ENCODE results near the gene GOPC.
A peak's percentile ranks its signal among the peaks of the same experiment; 100 is the strongest.
"Not testable (repeated sequence)": the region's sequence is repeated elsewhere in the genome, so short reads cannot be mapped to it uniquely, and the experiment has no call there.

Gene GOPC

GRCh38 chr6:117602151-117602898 lies at the start of gene GOPC:
Gene GOPC (minus strand): TSS chr6:117602511. CDS start chr6:117602288, 223 bp downstream.
- Histone ChIP-seq H3K27me3 (replicated peaks; ENCODE audit: insufficient read depth, low read length) (no peaks in the 10 kb centered on the region), H4K20me1 (ENCODE audit: insufficient read depth, low read length) (no peaks in the 10 kb centered on the region), H3K36me3 (replicated peaks; ENCODE audit: insufficient read depth, low read length) (no peaks in the 10 kb centered on the region), H3K4me3 (ENCODE audit: low read length) (peak within 1 kb of the TSS; percentile 96), H3K27ac (ENCODE audit: low read length) (peak within 1 kb of the TSS; percentile 86), H3K4me2 (ENCODE audit: low read depth, low read length) (peak within 1 kb of the TSS; percentile 90), H3K9me3 (replicated peaks; ENCODE audit: insufficient read depth, low read length) (no peaks in the 10 kb centered on the region), H2AFZ (ENCODE audit: low read length) (peak within 1 kb of the TSS; percentile 91), H3K79me2 (ENCODE audit: low read length) (peaks cover 47% of the 10 kb centered on the region), H3K9ac (ENCODE audit: low read length) (peak within 1 kb of the TSS; percentile 90), H3K9me2 (replicated peaks; ENCODE audit: insufficient read depth, low read length) (no peaks in the 10 kb centered on the region), H3K4me1 (ENCODE audit: low read length) (peaks cover 24% of the 10 kb centered on the region), H3F3A (ENCODE audit: insufficient read depth, low read length) (peaks cover 4% of the 10 kb centered on the region; the same call in 1 of the 2 replicates)
- TF ChIP-seq CTCF (IDR thresholded peaks at IDR 0.05; ENCODE audit: low read length) = peak; percentile 22; the same call in 1 of the 2 replicates
- no peak for TF ChIP-seq EZH2phosphoT487 (IDR thresholded peaks at IDR 0.05; ENCODE audit: low read length)
- DNase-seq = peak; percentile 98

- H3K79me2 ChIP-seq (ENCODE audit: low read length); H3K9me3 ChIP-seq (replicated peaks; ENCODE audit: insufficient read depth, low read length); H3K4me3 ChIP-seq (ENCODE audit: low read length); DNase-seq; H3K9ac ChIP-seq (ENCODE audit: low read length); H3K4me1 ChIP-seq (ENCODE audit: low read length); H4K20me1 ChIP-seq (ENCODE audit: insufficient read depth, low read length); H3K36me3 ChIP-seq (replicated peaks; ENCODE audit: insufficient read depth, low read length); H3K27me3 ChIP-seq (replicated peaks; ENCODE audit: insufficient read depth, low read length); H3K4me2 ChIP-seq (ENCODE audit: low read depth, low read length); H2AFZ ChIP-seq (ENCODE audit: low read length); H3K9me2 ChIP-seq (replicated peaks; ENCODE audit: insufficient read depth, low read length); H3F3A ChIP-seq (ENCODE audit: insufficient read depth, low read length); H3K27ac ChIP-seq (ENCODE audit: low read length): not testable (repeated sequence)
These were observed 49.7 kb upstream of the GOPC start for GRCh38 chr6:117651984-117652383.

- no peak overlapping the region for H3K27ac ChIP-seq (ENCODE audit: low read length)
- no peaks in the 10 kb centered on the region for H3K36me3 ChIP-seq (replicated peaks; ENCODE audit: insufficient read depth, low read length)
- no peak overlapping the region for H3K4me2 ChIP-seq (ENCODE audit: low read depth, low read length)
- H3K27me3 ChIP-seq (replicated peaks; ENCODE audit: insufficient read depth, low read length) = no peaks in the 10 kb centered on the region
- TF ChIP-seq EZH2phosphoT487 (IDR thresholded peaks at IDR 0.05; ENCODE audit: low read length) (no peak), EZH2 (optimal IDR thresholded peaks at IDR 0.05; ENCODE audit: low read depth, low read length) (no peak), CTCF (IDR thresholded peaks at IDR 0.05; ENCODE audit: low read length) (no peak)
- no peak overlapping the region for H2AFZ ChIP-seq (ENCODE audit: low read length)
- H3K9ac ChIP-seq (ENCODE audit: low read length) = no peak overlapping the region
- no peaks in the 10 kb centered on the region for H3K79me2 ChIP-seq (ENCODE audit: low read length)
- H3K4me3 ChIP-seq (ENCODE audit: low read length) = no peak overlapping the region
- H3F3A ChIP-seq (ENCODE audit: insufficient read depth, low read length) = no peaks in the 10 kb centered on the region
- no peak for DNase-seq
- H3K9me3 ChIP-seq (replicated peaks; ENCODE audit: insufficient read depth, low read length) = no peaks in the 10 kb centered on the region
- H3K9me2 ChIP-seq (replicated peaks; ENCODE audit: insufficient read depth, low read length) = no peaks in the 10 kb centered on the region
- no peaks in the 10 kb centered on the region for H3K4me1 ChIP-seq (ENCODE audit: low read length)
- H4K20me1 ChIP-seq (ENCODE audit: insufficient read depth, low read length) = no peaks in the 10 kb centered on the region
These were observed 40.7 kb upstream of the GOPC start for GRCh38 chr6:117642976-117643375.

- H3F3A ChIP-seq (ENCODE audit: insufficient read depth, low read length) = no peaks in the 10 kb centered on the region
- no peaks in the 10 kb centered on the region for H3K79me2 ChIP-seq (ENCODE audit: low read length)
- DNase-seq = no peak
- no peaks in the 10 kb centered on the region for H3K4me1 ChIP-seq (ENCODE audit: low read length)
- H3K4me3 ChIP-seq (ENCODE audit: low read length) = no peak overlapping the region
- no peak overlapping the region for H3K27ac ChIP-seq (ENCODE audit: low read length)
- no peak for TF ChIP-seq EZH2phosphoT487 (IDR thresholded peaks at IDR 0.05; ENCODE audit: low read length)
- TF ChIP-seq EZH2 (optimal IDR thresholded peaks at IDR 0.05; ENCODE audit: low read depth, low read length) = no peak
- no peak for TF ChIP-seq CTCF (IDR thresholded peaks at IDR 0.05; ENCODE audit: low read length)
- H4K20me1 ChIP-seq (ENCODE audit: insufficient read depth, low read length) = no peaks in the 10 kb centered on the region
- no peak overlapping the region for H3K9ac ChIP-seq (ENCODE audit: low read length)
- no peaks in the 10 kb centered on the region for H3K9me3 ChIP-seq (replicated peaks; ENCODE audit: insufficient read depth, low read length)
- H3K9me2 ChIP-seq (replicated peaks; ENCODE audit: insufficient read depth, low read length) = no peaks in the 10 kb centered on the region
- H2AFZ ChIP-seq (ENCODE audit: low read length) = no peak overlapping the region
- H3K27me3 ChIP-seq (replicated peaks; ENCODE audit: insufficient read depth, low read length) = no peaks in the 10 kb centered on the region
- no peak overlapping the region for H3K4me2 ChIP-seq (ENCODE audit: low read depth, low read length)
- H3K36me3 ChIP-seq (replicated peaks; ENCODE audit: insufficient read depth, low read length) = no peaks in the 10 kb centered on the region
These were observed 35.5 kb upstream of the GOPC start for GRCh38 chr6:117637770-117638169.

Measured in MM.1S (cell line).